ENCODE results near the gene ERC2. TPM values are rescaled to one million over a fixed set of nuclear protein-coding genes. Genes with fewer than 3 reads are reported as not detected.

The ERC2 gene
- total and polyA plus RNA-seq, 11 donors: 0.16 to 3.8 (median 1.6) TPM

DNA sequence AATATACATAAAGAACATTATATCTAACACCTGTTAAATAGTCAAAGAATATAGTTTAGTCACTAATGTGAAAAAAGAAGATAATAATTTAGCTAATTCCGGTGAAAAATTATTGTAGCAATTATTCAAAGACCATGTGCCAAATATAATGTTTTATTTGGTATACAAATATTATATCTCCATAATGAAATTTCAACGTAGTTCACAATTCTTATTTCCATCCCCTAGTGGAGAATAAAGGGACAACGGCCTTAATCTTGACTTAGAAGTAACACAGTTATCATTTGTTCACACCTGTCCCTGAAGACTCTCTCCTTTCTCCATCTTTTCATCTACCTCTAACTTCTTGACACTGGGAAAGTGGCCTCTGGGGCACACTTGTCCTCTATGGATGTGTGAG is 213.4 kb downstream of the ERC2 start:
- no peak overlapping the region for H3K27ac ChIP-seq
- intact Hi-C loops (cut with DNase I): loop anchor here (5.0 to 10.0 kb wide), 10 partner anchors 200 to 1830 kb away; partner anchors contain the start of gene WNT5A (in 5 of the 10)
- no peak overlapping the region for H3K4me3 ChIP-seq
- DNase-seq: no peak
- H3K9me3 ChIP-seq: no peaks in the 10 kb centered on the region
- WGBS, 4 donors: 79 to 87% (median 85%) methylated on average over 3 of the region's 3 CpGs
- peaks cover 0 to 4% (median 0%) of the 10 kb centered on the region in 12 donors for H3K4me1 ChIP-seq
- no peaks in the 10 kb centered on the region for H3K36me3 ChIP-seq
- TF ChIP-seq, protein P1, sequence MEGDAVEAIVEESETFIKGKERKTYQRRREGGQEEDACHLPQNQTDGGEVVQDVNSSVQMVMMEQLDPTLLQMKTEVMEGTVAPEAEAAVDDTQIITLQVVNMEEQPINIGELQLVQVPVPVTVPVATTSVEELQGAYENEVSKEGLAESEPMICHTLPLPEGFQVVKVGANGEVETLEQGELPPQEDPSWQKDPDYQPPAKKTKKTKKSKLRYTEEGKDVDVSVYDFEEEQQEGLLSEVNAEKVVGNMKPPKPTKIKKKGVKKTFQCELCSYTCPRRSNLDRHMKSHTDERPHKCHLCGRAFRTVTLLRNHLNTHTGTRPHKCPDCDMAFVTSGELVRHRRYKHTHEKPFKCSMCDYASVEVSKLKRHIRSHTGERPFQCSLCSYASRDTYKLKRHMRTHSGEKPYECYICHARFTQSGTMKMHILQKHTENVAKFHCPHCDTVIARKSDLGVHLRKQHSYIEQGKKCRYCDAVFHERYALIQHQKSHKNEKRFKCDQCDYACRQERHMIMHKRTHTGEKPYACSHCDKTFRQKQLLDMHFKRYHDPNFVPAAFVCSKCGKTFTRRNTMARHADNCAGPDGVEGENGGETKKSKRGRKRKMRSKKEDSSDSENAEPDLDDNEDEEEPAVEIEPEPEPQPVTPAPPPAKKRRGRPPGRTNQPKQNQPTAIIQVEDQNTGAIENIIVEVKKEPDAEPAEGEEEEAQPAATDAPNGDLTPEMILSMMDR (IDR thresholded peaks at IDR 0.05): peak in 5 of 12 donors; percentile 8 to 44 (median 19)
- TF ChIP-seq POLR2A (IDR thresholded peaks at IDR 0.05): no peak
- H3K27me3 ChIP-seq: no peaks in the 10 kb centered on the region
- ATAC-seq: no peak

DNA sequence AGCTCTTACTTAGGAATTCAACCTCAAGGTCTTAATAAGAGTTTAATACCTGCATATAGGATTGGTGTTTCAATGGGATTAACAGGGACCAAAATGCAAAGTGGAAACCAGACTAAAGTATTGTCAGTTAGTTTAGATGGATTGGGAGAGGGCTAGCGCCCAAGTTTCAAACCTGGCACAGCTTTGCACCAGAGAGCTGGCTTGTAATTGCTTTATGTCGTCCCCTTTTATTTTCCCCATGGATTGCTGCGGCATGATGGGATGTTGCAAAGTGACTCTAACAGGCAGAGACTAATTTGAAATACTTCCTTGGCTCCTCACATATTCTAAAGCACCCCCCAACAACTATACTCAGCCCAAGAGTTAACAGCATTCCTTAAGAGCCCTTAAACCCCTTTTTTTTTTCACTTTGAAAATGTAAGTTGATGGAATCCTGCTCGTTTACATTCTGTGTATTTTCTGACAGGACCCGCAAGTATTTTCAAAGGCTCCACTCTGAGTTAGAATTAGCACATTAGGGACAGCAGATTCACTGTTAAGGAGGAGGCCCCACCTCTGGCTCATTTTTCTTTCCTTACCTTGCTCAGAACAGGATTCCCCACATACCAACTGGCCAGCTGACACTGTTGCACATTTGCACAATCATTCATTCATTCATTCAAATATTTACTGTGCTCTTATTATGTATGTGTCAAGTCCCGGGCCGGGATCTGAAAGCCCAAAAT is 214.2 kb downstream of the ERC2 start:
- ATAC-seq: no peak
- Histone ChIP-seq H3K36me3 (no peaks in the 10 kb centered on the region), H3K4me1 (peaks cover 0 to 4% (median 0%) of the 10 kb centered on the region in 12 donors), H3K27me3 (no peaks in the 10 kb centered on the region), H3K9me3 (no peaks in the 10 kb centered on the region), H3K4me3 (no peak overlapping the region), H3K27ac (no peak overlapping the region)
- DNase-seq: no peak
- TF ChIP-seq, protein P1 (IDR thresholded peaks at IDR 0.05): no peak
- no peak for TF ChIP-seq POLR2A (IDR thresholded peaks at IDR 0.05)
- WGBS, 4 donors: 62 to 72% (median 64%) methylated on average over 7 of the region's 7 CpGs
- intact Hi-C loops (cut with DNase I): loop anchor here (5.0 to 10.0 kb wide), 10 partner anchors 199 to 1829 kb away; partner anchors contain the start of gene WNT5A (in 5 of the 10)

DNA sequence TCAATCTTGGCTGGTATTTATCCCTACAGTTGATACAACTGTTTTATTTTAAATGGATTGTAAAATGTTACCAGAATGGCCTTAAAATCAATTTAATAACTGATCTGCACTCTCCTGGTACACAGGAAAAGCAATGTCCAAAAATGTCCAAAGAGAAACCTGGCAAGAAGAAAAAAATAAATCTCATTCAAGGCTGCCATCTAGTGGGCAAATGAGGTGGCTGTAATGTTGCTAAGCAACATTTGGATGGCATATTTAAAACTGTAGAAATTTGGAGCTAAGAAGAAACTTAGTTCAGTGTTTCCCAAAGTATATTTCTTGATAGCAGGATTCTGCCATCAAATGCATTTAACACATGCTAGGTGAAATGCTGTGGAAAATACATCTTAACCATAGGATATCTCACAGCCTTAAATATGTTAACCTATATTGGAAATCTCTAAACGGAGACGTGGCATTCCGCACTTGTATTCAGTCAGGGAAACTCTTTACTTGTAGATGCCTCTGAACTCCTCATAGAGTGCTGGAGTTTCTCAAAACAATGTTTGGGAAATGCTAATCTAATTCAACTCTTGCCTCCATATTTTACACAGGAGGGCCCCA is 216.8 kb downstream of the ERC2 start:
- TF ChIP-seq, protein P1 (IDR thresholded peaks at IDR 0.05): peak; percentile 53 to 84 (median 72)
- TF ChIP-seq POLR2A (IDR thresholded peaks at IDR 0.05): no peak
- 86 to 92% (median 90%) methylated on average over 3 of the region's 3 CpGs for WGBS, 4 donors
- DNase-seq (peak in 1 of 5 donors; percentile 7), ATAC-seq (no peak)
- Histone ChIP-seq H3K27ac (no peak overlapping the region), H3K27me3 (peaks cover 0 to 3% (median 0%) of the 10 kb centered on the region in 9 donors), H3K4me3 (no peak overlapping the region), H3K36me3 (no peaks in the 10 kb centered on the region), H3K4me1 (peaks cover 0 to 4% (median 0%) of the 10 kb centered on the region in 12 donors), H3K9me3 (no peaks in the 10 kb centered on the region)
- intact Hi-C loops (cut with DNase I): loop anchor here (2.0 to 10.0 kb wide), 11 partner anchors 197 to 1827 kb away; partner anchors contain the start of gene WNT5A (in 5 of the 10)

DNA sequence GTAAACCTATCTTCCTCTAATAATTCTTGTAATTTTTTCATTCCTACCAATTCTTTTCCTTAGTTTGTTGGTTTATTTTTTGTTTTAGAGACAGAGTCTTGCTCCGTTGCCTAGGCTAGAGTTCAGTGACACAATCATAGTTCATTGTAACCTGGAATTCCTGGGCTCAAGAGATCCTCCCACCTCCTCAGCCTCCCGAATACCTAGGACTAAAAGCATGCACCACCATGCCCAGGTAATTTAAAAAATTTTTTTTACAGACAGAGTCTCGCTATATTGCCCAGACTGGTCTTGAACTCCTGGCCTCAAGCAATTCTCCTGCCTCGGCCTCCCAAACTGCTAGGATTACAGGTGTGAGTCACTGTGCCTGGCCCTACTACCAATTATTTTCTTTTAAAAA is 220.2 kb downstream of the ERC2 start:
- ATAC-seq (no peak), DNase-seq (no peak)
- H3K27me3 ChIP-seq: peaks cover 0 to 5% (median 0%) of the 10 kb centered on the region in 9 donors
- WGBS, 4 donors: 88 to 94% (median 88%) methylated on average over 4 of the region's 4 CpGs
- H3K9me3 ChIP-seq: no peaks in the 10 kb centered on the region
- TF ChIP-seq POLR2A (IDR thresholded peaks at IDR 0.05): no peak
- TF ChIP-seq, protein P1 (IDR thresholded peaks at IDR 0.05): no peak
- intact Hi-C loops (cut with DNase I): loop anchor here in 2 of 10 donors (10.0 kb wide), 2 partner anchors 193 to 1293 kb away; no protein-coding TSS in a partner anchor
- no peaks in the 10 kb centered on the region for H3K36me3 ChIP-seq
- H3K27ac ChIP-seq: no peak overlapping the region
- no peak overlapping the region for H3K4me3 ChIP-seq
- H3K4me1 ChIP-seq: peaks cover 0 to 4% (median 0%) of the 10 kb centered on the region in 12 donors

Measured in heart left ventricle (tissue), 16 donors.